Hepatocyte (in vitro differentiated cells): ENCODE measurements around the gene FAM222A. TPM values are rescaled to one million over a fixed set of nuclear protein-coding genes. Genes with fewer than 3 reads are reported as not detected.

Source experiments
- DNase-seq: peaks from one replicate; pipeline ENCODE4 v3.0.0-alpha.2; 2016; ENCODE audit warnings: low spot score
- H2AFZ ChIP-seq: fragments of 200-600 bp; sonication (generic); 2 replicates; pipeline ENCODE4 v1.6.0; 2016; ENCODE audit warnings: antibody characterized with exemption, mild to moderate bottlenecking
- H3K27ac ChIP-seq: fragments of 200-600 bp; sonication (generic); 2 replicates; pipeline ENCODE4 v1.5.1; 2016; ENCODE audit warnings: mild to moderate bottlenecking
- H3K27me3 ChIP-seq: fragments of 200-600 bp; sonication (generic); 2 replicates; pipeline ENCODE4 v1.6.1; 2016
- H3K36me3 ChIP-seq: fragments of 200-600 bp; sonication (generic); replicated peaks from 2 replicates; pipeline ENCODE4 v1.5.1; 2016; ENCODE audit warnings: low read depth; ENCODE audit not compliant: insufficient read depth
- H3K4me1 ChIP-seq: fragments of 200-600 bp; sonication (generic); 2 replicates; pipeline ENCODE4 v1.5.1; 2016; ENCODE audit warnings: mild to moderate bottlenecking, moderate library complexity; ENCODE audit not compliant: insufficient read depth
- H3K4me2 ChIP-seq: fragments of 200-600 bp; sonication (generic); 2 replicates; pipeline ENCODE4 v1.6.0; 2016
- H3K4me3 ChIP-seq: fragments of 200-600 bp; sonication (generic); 2 replicates; pipeline ENCODE4 v1.5.1; 2016; ENCODE audit warnings: mild to moderate bottlenecking
- H3K79me2 ChIP-seq: fragments of 200-600 bp; sonication (generic); 2 replicates; pipeline ENCODE4 v1.6.0; 2017; ENCODE audit warnings: mild to moderate bottlenecking
- H3K9me2 ChIP-seq: fragments of 200-600 bp; sonication (generic); replicated peaks from 2 replicates; pipeline ENCODE4 v1.6.0; 2017; ENCODE audit warnings: mild to moderate bottlenecking; ENCODE audit not compliant: insufficient read depth
- H3K9me3 ChIP-seq: fragments of 200-600 bp; sonication (generic); 2 replicates; pipeline ENCODE4 v1.5.1; 2016; ENCODE audit warnings: low read depth, mild to moderate bottlenecking
- H4K20me1 ChIP-seq: fragments of 200-600 bp; sonication (generic); 2 replicates; pipeline ENCODE4 v1.6.0; 2016; ENCODE audit warnings: mild to moderate bottlenecking; ENCODE audit not compliant: insufficient read depth, poor library complexity, severe bottlenecking
- EZH2 ChIP-seq: fragments of 200-600 bp; sonication (generic); IDR thresholded peaks from 2 replicates; pipeline ENCODE4 v1.6.1; 2016; ENCODE audit warnings: antibody characterized with exemption, mild to moderate bottlenecking, borderline replicate concordance
- EZH2phosphoT487 ChIP-seq: fragments of 200-600 bp; sonication (generic); IDR thresholded peaks from one replicate; pipeline ENCODE4 v1.6.1; 2018; ENCODE audit warnings: antibody characterized with exemption, mild to moderate bottlenecking, low read depth, moderate library complexity; ENCODE audit not compliant: unreplicated experiment, severe bottlenecking
- WGBS: methylation state at CpG from one replicate; pipeline ENCODE4 v1.1.6; 2016; ENCODE audit warnings: low lambda C conversion rate; ENCODE audit errors: missing lambda C conversion rate; 5-methylcytosine and 5-hydroxymethylcytosine counted together
- polyA plus RNA-seq: library from polyadenylated mRNA; unstranded; fragments of >200 nt; fragmentation: Nextera tagmentation; extraction: Ambion mirVana; gene quantifications from 2 replicates; pipeline ENCODE4 v1.2.1, GENCODE V29; 2016
- total RNA-seq: library from RNA; depleted of rRNA; stranded (reverse); fragments of >200 nt; gene quantifications from 2 replicates; pipeline ENCODE4 v1.2.3, GENCODE V29; 2014
- TF ChIP-seq, protein P1 (sequence below): fragments of 200-600 bp; sonication (generic); IDR thresholded peaks from 2 replicates; pipeline ENCODE4 v1.5.1; 2016; ENCODE audit warnings: antibody characterized with exemption, mild to moderate bottlenecking; ENCODE audit not compliant: poor library complexity

Gene FAM222A
- total and polyA plus RNA-seq, 2 experiments from 2014 or later, result 7.4 to 11.3 TPM

DNA sequence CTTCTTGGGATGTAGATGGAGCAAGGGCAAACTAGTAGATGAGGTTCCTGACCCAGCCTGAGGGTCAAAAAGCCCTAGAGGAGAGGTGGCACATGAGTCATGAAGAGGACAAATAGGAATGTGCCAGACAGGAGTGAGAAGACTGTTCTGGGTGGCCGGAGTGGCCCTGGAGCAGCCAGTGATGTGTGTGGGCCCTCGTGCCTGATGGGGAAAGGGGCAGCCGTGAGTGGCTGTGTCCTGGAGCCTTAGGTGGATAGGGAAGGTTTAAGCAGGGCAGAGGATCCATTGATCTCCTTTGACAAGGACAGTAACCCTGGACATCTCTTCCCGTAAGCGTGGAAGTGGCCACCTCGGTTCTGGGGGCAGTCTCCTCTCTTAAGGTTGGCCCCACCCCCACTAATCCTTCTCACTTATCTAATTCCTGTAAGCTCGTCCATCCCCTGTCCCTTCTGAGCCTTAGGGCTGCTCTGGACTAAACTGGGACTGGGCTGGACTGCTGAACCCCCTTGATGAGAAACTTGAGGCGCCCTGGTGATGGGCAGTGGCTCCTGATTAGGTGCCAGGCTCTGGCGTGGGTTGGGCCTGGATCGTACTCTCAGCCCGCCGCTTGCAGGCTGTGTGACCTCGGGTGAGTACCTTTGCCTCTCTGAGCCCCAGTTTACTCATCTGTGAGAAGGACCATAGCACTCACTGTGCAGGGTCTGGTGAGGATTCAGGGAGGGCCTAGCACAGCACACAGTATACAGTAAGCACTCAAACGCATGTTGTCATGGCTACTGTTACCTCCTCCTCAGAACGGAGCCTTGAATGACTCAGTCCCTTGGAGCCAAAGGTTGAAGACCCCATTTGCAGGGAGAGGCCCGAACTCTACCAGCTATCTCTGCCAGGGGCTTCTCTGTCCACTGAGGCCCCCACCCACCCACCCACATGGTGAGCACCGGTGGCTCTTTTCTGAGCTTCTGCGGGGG is 4.0 kb downstream of the FAM222A start:
- WGBS, result 83% methylated on average over 15 of the region's 18 CpGs
- H3K79me2 ChIP-seq, result peaks cover 6% of the 10 kb centered on the region
- H3K36me3 ChIP-seq, result no peaks in the 10 kb centered on the region
- H3K9me2 ChIP-seq, result no peaks in the 10 kb centered on the region
- no peaks in the 10 kb centered on the region for H3K9me3 ChIP-seq
- peaks cover 27% of the 10 kb centered on the region for H3K4me1 ChIP-seq
- DNase-seq, result no peak
- H3K27me3 ChIP-seq, result peaks cover 15% of the 10 kb centered on the region
- H3K4me2 ChIP-seq, result peak overlapping the region; percentile 56
- H3K27ac ChIP-seq, result no peak overlapping the region
- H4K20me1 ChIP-seq, result peaks cover 2% of the 10 kb centered on the region
- TF ChIP-seq EZH2phosphoT487 (no peak), EZH2 (no peak)
- TF ChIP-seq, protein P1, sequence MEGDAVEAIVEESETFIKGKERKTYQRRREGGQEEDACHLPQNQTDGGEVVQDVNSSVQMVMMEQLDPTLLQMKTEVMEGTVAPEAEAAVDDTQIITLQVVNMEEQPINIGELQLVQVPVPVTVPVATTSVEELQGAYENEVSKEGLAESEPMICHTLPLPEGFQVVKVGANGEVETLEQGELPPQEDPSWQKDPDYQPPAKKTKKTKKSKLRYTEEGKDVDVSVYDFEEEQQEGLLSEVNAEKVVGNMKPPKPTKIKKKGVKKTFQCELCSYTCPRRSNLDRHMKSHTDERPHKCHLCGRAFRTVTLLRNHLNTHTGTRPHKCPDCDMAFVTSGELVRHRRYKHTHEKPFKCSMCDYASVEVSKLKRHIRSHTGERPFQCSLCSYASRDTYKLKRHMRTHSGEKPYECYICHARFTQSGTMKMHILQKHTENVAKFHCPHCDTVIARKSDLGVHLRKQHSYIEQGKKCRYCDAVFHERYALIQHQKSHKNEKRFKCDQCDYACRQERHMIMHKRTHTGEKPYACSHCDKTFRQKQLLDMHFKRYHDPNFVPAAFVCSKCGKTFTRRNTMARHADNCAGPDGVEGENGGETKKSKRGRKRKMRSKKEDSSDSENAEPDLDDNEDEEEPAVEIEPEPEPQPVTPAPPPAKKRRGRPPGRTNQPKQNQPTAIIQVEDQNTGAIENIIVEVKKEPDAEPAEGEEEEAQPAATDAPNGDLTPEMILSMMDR, result no peak
- no peak overlapping the region for H2AFZ ChIP-seq
- no peak overlapping the region for H3K4me3 ChIP-seq

DNA sequence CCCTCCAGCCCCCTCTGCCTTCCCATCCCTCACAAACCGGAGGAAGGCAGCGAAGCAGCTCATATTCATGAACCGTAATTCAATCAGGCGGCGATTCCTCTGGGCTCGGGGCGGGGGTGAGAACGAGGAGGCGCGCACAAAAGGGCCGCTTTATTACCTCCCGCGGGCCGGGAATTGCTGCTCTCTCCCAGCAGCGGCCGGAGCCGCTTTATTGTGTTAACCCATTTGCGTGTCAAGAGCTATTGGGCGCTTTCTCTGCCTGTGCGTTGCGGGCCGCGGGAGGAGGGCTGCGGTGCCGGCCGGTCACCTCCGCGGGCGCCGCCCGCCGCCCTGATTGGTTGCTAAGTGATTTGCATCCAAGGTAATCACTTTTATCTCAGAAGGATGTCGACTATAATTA is 4.8 kb downstream of the FAM222A start:
- peak; percentile 48 for DNase-seq
- peaks cover 6% of the 10 kb centered on the region for H3K79me2 ChIP-seq
- H3K27me3 ChIP-seq, result peaks cover 15% of the 10 kb centered on the region
- no peak for TF ChIP-seq EZH2
- TF ChIP-seq EZH2phosphoT487, result no peak
- TF ChIP-seq, protein P1, result no peak
- peaks cover 2% of the 10 kb centered on the region for H4K20me1 ChIP-seq
- no peaks in the 10 kb centered on the region for H3K9me2 ChIP-seq
- WGBS, result 15% methylated on average over 32 of the region's 33 CpGs
- no peak overlapping the region for H2AFZ ChIP-seq
- H3K4me2 ChIP-seq, result peak overlapping the region; percentile 56
- no peak overlapping the region for H3K4me3 ChIP-seq
- H3K36me3 ChIP-seq, result no peaks in the 10 kb centered on the region
- H3K27ac ChIP-seq, result no peak overlapping the region
- H3K9me3 ChIP-seq, result no peaks in the 10 kb centered on the region
- peaks cover 27% of the 10 kb centered on the region for H3K4me1 ChIP-seq

DNA sequence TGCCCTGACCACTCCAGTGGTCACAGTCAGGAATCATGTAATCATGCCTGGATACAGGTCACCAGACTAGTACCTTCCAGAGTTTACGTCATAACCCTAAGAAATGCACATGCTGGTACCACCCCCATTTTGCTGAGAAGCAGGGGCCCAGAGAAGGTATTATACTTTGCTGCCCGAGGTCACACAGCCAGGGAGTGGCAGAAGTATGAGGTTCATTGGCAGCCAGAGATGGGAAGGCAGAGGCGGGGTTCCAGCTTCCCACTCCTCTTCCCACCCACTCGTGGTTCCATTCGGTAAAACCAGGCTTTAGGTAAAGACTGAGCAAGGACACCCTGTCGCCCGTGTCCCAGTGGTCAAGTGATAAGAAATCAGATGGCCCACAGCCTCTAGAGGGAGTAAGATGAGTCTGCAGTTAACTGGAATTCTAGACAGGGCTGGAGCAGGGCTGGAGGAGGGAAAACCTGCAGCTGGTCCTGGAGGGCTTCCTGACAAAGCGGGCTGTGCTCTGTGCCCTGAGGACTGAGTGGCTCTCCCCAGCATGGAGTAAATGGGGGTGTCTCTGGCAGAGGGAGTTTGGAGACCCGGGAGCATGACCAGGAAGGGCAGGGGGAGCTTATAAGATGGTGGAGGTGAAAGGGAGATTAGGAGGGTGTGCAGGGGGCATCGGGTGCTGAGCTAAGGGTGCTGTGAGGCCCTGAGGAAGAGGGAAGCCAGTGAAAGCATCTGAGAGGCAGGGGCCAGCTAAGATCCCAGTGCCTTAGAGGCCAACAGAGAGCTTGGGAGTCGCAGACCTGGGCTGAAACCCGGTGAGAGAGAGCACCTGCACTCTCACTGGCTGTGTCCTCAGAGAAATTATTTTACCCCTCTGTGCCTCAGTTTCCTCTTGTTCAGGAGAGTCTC is 5.7 kb downstream of the FAM222A start:
- TF ChIP-seq, protein P1, result peak; percentile 32
- TF ChIP-seq EZH2phosphoT487, result no peak
- 65% methylated on average over 12 of the region's 12 CpGs for WGBS
- H3K4me3 ChIP-seq, result no peak overlapping the region
- no peaks in the 10 kb centered on the region for H3K9me2 ChIP-seq
- H3K27me3 ChIP-seq, result peaks cover 15% of the 10 kb centered on the region
- no peak for DNase-seq
- H3K79me2 ChIP-seq, result peaks cover 6% of the 10 kb centered on the region
- H4K20me1 ChIP-seq, result peaks cover 2% of the 10 kb centered on the region
- H3K4me2 ChIP-seq, result no peak overlapping the region
- no peaks in the 10 kb centered on the region for H3K9me3 ChIP-seq
- peaks cover 27% of the 10 kb centered on the region for H3K4me1 ChIP-seq
- H2AFZ ChIP-seq, result no peak overlapping the region
- no peak overlapping the region for H3K27ac ChIP-seq
- no peaks in the 10 kb centered on the region for H3K36me3 ChIP-seq
